NCI-H69 (cell line): ENCODE results near the gene KCTD5.
"Not testable (repeated sequence)": the region's sequence is repeated elsewhere in the genome, so short reads cannot be mapped to it uniquely, and the experiment has no call there.

Experiments
- DNase-seq: peaks from one replicate; lab custom pipeline; 2025; lab: John Stamatoyannopoulos, UW

KCTD5 gene

DNA sequence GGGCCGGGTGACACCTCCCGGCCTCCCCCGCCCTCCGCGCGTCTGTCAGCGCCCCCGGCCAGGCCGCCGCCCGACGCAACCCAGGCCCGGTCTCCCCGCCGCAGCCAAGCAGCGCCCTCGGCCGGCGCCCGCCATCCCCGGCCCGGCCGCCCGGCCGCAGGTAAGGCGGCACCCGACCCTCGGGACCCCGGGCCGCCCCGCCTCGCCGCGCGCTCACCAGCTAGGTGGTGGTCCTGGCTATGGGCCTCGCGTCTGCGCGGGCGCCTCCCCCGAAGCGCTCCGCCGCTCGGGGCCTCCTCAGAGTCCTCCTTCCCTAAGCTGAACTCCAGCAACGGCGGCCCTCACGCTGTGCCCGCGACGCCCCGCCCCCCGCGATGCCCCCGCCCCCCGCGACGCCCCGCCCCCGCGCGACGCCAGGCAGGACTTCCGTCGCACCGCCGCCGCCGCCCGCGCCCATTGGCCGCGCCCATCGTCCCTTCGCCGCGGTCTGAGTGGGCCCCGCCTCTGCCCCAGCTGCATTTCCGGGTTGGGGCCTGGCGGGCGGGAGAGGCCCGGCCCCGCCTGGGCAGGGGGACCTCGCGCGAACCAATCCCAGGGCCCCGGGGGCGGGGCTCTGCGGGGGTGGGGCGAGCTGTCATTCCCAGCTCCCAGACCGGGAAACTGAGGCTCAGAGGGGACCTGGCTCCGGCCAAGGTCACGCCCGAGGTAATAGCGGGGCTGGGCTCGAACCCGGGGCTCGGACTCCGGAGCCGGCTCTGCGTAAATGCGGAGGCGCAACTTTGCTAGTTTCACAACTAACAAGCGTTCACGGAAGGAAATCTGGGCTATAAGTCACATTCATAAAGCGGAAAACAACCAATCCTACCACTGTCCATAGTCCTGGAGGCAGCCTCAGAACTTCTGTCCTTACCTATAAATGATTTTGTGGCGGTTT, 9.0 kb upstream of the KCTD5 start:
- DNase-seq: peak; percentile 98

DNA sequence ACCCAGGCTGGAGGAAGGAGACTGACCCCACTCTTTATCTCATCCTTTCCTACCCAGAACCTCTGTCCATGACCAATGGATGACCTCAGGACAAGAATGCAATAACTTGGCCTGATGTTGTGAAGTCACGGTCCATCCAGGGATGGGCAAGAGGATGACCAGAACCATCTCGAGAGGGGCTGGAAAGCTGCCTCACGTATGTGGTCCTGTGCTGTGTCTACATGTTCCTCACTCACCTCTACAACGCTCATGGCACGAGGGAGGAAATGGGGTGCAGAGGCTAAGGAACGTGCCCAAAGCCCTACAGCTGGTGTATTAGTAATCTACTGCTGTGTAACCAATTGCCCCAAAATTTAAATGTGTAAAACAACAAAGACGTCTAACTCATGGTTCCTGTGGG, 7.3 kb upstream of the KCTD5 start:
- no peak for DNase-seq

DNA sequence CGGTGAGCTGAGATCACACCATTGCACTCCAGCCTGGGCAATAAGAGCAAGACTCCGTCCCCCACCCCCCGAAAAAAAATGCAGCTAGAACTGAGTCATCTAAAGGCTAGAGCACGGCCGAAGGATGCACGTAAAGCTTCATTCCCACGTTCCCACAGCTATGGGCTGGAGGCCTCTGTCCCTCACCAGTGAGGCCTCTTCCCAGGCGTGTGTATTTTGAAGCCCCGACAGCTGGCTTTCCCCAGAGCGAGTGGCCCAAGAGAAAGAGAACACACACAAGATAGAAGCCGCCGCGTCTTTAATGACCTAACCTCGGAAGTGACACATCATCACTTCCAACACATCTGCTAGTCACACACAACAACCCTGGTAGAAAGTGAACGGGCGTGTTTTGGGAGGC, 6.6 kb upstream of the KCTD5 start:
- DNase-seq: no peak

DNA sequence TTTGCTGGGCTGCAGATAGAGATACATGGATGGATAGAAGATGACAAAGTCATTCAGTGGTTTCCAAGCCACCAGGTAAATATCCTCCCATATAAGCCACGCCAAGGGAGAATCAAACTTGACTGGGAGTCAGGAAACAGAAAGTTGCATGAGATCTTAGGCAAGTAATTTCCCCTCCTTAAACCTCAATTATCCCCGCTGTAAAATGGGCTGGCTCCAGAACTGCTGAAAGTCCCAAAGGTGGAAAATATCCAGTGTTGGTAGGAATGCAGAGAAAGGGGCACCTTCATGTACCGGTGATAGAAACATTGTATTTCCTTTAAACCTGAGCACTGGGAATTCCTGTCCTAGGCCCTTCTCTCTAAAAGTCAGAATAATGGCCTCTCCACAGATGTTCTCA, 5.4 kb upstream of the KCTD5 start:
- DNase-seq: not testable (repeated sequence)

DNA sequence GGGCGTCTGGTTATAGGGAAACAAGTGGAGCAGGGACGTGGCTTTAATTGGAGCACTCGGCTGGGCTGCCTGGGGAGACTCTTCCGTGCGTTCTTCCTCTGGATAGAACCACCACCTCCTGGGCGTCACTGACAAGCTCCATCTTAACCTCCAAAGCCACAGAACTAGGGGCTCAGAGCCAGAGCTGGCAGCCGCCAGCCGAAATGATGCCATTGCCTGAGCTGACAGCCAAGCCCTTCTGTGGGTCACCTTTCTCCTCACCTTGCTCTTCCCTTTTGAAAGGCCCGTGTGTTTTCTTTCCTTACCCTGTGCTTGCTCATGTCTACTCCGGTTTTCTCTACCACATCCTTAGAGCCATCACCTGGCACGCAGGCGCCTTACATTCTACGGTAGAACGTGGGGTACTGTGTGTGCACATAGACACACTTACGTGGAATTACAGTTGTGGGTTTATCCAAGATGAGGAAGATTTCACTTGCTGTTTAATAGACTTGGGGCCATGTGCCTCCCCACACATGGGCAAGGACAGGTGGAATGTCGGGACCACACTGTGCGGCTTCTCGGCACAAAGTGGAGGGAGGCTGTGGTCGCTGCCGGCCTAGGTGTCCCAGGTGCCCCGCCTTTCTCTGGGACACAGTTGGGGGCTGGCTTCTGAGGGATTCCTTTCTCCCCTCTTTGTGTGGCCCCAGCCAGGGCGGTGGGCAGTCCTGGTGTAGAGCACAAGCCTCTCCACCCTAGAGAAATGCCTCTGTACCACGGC, 3.9 kb upstream of the KCTD5 start:
- DNase-seq: not testable (repeated sequence)

DNA sequence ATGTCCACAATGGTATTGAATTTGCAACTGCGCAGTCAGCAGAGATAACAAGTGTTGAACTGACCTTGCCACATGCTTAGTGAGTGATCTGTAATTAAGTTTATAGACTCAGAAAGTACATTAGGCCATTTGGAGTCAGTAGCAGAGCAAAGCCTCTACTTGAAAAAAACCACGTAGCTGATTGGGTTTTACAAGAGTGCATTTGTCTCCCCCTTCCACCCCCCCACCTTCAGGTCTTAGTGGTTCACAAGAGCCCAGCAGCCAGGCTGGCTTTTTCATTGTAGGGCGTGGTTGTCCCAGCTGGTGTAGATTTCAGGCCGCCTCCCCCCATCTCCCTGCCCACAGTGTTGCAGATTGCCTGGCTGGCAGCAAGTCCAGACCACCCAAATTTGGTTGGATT, 2.4 kb upstream of the KCTD5 start:
- DNase-seq: not testable (repeated sequence)

DNA sequence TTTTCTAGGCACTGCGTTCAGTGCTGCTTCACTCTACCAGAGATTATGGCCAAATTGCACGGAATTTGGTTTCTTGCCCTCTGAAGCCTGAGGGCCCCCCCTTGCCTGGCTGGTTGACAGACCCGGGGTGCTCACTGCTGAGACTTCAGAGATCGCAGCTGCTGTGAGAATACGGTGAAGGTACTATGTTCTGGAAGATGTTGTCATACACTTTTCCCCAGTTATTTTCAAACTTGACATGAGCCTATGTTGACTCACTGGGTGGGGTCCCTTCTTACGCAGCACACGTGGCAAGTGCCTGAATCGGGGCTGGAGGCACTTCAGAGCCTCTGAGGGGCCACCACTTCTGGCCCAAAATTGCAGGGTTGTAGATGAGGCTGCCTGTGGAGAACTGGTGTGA, 2.0 kb upstream of the KCTD5 start:
- not testable (repeated sequence) for DNase-seq

DNA sequence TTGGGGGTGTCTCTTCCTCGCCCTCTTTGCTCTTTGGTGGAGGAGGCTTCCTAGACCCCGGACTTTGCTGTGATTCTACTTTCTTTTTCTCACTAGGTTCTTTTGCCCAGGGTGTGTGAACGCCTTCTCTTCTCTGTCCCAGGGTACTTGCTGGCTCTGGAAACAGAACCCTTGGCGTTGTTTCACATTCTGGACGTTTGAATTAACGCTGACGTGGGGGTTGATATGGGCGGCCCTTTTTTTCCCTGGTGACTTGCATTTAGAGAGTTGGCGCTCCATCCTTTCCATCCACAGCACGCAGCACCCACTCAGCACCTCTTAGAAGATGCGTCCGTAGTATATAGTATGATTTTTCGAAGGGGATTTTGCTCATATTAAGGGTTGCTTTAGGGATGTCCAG, 718 bp downstream of the KCTD5 start:
- DNase-seq: not testable (repeated sequence)

DNA sequence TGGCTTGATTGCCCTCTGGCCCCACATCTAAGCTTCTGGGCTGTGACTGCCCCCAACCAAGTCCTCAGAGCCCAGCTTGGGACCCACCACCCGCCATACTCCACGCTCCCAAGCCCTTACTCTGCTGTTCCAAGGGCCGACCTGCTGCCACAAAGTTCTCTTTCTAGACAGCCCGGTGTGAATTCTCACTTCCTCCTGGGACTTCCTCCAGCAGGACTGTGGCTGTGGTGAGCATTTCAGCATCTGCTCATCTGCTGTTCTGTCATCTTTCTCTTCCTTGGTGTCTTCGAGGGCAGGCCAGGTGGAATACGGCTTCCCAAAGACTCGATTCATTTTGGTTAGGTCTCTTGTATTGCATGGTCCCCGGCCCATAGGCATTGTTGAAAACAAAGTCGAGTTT, 3.8 kb downstream of the KCTD5 start:
- not testable (repeated sequence) for DNase-seq

DNA sequence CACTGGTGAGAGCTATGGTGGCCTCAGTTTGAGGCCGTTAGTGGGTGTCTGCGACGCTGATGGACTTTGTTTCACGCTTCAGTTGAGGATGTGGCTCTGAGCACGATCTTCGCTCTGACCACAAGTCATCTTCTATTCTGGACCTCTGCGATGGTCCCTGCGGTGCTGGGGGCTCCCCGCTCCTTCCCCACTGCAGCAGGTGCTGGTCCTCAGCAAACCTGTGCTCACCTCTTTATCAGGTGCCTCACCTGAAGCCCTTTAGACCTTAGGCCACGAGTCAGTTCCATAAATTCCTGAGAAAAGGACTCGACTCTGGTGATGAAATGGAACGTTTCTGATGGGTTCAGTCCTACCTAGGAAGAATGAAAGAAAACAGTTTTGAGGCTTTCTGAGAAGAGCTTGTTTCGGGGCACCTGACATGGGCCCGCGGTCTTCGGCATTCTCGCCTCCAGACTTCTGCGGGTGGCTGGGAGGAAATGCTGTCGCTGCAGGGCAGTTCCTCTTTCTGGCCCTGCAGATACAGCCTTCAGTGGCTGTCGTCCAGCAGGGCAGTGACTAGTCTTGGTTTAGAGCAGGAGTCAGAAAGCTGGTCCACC, 4.7 kb downstream of the KCTD5 start:
- no peak for DNase-seq

DNA sequence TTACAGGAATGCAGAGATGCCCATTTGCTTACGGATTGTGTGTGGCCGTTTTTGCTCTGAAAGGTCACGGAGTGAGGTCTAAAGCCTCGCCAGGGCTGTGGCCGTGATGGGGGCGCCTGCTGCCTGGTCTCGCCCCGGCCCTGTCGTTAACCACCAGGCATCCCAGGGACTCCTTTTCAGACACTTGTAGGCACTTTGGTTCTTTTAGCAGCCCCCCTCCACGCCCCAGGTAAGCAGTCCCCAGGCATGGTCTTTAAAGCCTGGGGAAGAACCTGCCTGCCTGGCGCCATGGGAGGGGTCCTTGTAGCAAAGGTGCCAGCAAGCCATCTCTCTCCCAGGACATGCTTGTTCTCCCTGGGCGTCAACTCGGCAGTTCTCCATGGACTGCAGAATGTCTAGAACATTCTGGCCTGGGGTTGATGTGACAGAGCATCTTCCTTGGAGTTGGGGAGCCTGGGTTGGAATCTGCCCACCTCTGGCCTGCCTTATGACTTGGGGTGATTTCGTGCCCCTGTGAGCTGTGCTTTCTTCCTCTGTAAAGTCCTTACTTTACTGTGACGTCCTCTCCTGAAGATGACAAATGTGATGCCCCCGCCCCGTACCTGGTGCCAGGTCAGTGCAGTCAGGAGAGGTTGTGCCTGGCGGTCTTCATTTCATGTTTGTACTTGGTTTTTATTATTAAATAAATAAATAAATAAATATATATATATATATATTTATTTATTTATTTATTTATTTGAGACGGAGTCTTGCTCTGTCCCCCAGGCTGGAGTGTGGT, 5.4 kb downstream of the KCTD5 start:
- no peak for DNase-seq

DNA sequence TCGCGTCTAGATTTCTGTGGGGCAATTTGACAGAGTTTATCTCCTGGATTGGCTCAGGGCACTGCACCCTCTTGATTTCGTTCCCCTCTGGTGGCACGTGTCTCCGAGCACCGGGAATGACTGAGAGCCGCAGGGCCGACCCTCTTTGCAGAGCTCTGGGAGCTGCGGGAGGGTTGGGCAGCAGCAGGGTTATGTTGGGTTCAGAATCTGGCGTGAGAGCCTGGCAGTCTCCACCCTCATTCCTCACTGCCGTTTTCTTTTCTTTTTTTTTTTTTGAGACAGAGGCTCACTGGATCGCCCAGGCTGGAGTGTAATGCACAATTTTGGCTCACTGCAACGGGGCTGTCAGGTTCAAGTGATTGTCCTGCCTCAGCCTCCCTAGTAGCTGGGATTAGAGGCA, 7.1 kb downstream of the KCTD5 start:
- DNase-seq: not testable (repeated sequence)

DNA sequence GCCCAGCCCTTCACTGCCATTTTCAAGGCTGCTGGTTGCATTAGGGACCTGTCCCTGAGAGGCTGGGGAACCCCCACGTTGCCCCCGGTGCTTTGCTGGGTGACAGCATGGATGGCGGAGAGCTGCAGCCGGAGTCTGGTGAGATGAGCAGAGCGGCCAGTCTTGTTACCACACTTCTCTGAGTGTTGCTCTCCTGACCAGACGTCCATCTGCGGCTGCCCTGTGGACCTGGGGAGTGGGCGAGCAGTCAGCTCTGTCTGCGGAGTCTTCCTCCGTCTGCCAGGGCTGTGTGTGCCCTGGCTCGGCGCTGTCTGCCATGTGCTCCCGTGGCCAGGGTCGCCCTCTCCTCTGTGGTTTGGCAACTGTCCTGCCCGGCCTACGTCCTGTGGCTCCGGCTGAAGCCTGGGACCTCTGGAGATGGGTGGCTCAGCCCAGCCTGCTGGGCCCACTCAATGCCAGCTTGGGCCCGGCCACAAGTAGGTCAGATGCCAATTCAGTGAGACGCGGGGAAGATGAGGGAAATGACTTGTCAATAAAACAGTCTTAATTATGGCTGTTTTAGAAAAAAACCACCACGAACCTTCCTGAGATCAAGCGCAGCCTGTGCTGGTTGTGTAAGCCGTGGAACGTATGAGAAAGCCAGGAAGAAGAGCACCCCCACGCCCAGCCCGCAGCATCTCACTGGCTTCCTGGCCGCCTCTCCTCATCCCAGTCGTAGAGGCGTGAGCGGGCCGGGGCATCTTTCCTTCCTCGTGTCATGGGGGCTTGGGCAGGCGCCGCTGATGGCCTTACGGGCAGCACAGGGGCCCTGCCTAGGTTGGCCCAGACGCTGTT, 7.9 kb downstream of the KCTD5 start:
- DNase-seq: no peak

DNA sequence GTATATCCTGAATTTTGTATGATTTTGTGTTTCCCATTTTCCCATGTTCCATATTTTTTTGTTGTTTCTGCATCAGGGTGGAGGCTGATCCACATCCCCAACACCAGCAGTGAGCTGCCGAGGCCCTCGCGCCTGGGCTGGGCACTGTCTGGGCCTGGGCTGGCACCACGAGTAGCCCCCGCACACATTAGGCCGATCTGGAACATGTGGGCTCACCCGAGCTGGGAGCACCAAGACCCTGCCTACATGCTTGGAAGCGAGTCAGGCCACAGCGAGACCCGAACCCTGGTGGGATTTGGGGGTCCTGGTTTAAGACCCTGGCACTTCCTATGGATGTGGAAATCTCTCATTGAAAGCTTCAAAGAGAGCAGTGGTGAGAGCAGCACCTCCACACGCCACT, 8.5 kb downstream of the KCTD5 start:
- no peak for DNase-seq

DNA sequence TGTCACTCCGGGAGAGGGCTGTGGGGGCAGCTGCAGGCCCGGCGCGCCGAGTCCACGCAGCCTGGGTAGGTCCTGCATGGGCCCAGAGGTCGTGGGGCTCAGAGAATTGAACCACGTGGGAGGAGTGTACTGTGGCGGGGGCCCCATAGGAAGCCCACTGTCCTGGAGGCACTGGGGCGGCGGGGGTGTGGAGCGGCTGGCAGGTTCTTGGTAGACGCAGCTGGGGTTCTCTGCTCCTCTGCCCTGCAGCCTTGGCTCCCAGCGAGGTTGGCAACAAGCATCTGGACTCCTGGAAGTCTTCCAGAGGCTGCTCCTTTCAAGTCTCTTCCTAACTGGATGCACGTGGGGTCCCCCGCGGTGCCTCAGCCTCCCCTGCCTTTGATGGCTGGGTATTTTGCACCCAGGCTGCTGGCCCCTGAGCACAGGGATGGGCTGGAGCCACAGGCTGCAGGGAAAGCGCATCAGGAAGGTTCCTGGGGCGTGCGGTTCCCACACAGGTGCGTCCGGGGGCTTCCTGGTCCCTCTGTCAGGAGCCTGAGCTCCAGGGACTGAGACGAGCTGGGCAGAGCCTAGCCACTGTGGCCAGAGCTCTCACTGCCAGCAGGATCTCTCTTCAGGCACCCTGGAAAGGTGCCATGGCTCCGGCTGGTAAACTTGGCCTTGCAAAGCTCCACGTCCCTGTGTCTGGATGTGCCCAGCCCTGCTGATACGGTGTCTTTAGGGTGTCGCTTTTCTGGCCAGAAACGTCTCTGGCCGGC, 9.3 kb downstream of the KCTD5 start:
- DNase-seq: no peak

DNA sequence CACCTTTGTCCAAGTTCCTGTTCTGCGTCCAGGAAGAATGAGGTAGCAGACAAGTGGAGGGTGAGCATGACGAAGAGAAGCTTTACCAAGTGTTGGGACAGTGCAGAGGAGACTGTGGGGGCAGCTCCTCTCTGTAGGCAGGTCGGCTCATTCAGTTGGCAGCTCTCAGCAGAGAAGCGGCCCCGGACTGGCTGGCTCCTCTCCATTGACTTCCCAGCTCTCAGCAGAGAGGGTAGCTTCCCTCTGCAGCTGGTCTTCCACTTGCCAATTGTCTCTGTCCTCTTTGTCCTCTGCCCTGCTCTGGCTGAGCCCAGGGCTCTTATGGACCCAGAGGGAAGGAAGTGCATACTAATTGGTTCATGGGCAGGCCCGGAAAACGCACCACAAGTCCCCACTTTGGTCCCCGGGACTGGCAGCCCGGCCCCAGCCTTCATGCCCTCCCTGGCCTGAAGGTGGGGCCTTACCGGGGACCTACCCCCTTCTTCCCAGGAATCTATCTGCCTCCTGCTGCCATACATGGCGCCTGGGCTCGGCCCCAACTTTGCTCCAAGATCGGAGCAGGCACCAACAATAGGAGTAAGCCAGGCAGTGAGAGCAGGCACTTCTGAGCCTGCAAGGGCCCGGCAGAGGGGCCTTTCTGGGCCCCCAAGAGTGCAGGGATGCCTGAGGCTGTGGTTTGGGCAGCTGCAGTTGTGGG, 10.1 kb downstream of the KCTD5 start:
- no peak for DNase-seq

DNA sequence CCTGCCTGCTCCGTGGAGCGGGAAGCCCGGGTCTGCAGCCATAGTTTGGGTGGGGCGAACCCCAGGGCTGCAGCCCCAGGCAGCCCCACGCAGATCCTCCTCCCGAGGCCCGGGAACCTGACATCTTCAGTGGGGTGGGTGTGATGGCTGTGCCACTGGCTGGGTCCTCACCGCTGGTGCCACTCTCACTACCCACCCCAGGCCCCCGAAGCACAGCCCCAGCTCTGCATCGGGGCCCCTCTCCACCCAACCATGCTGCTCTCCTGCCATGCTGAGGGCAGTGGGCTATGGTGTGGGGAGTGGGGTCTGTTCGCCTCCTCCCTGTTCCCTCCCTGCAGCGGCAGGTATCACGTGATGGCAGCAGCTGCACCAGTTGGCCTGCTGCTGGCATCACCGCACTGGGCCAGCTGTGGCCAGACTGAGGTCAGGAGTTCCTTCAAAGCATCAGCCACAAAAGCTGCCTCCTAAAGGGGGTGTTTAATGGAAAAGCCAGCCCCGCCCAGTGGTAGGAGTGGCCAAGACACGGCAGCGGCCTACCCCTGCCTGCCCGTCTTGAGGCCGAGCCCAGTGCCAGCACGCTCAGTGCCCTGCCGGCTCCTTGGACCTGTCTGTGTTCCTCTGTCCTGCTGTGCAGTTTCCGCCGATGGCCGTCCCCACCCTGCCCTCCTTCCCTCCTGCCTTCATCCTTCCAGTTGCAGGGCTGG, 10.8 kb downstream of the KCTD5 start:
- DNase-seq: no peak

DNA sequence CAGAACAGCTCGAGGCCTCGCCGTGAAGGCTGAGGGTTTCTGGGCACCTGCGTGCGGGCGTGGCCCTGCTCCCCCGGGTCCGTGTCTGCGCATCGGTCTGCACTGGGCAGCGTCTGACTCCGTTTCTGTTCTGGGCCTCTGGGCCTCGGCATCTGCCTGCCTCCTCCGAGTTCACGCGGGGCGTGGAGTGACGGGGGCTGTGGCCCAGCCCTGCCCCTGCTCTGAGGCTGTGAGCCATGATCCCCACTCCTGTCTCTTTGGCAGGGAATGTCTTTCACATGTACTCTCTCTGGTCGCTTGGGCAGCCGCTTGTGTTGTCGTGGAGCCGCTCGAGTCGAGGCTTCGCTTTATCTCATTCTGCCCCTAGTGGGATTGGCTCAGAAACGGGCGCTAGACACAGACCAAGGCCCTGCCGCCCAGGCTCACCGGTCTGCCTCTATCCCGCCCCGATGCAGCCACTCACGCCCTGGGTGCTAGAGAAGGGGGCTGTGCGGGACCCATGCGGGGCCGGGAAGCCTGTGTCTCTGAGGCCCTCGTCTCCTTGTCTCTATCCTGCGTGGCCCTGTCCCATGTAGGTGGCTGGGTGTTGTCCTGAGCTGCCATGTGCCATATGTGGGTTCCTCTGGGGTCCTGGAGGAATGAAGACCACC, 14.4 kb downstream of the KCTD5 start:
- DNase-seq: not testable (repeated sequence)
